Gastroesophageal sphincter (tissue), 4 donors: ENCODE results near the gene ZNF416. TPM values are rescaled to one million over a fixed set of nuclear protein-coding genes. Genes with fewer than 3 reads are reported as not detected.

Experiments used
- ATAC-seq: fragments of 150-250 bp; one replicate; pipeline ENCODE4 v1.9.1; 2016; ENCODE audit warnings: mild to moderate bottlenecking, moderate library complexity
- H3K27ac ChIP-seq, 4 donors: fragments of 200-600 bp; sonication (generic) in 3 of 4; 1 replicate in 3 of 4; 2 replicates in 1 of 4; pipeline ENCODE4 v1.5.1; 2016 to 2019
- H3K27me3 ChIP-seq: fragments of 200-600 bp; sonication (generic); one replicate; pipeline ENCODE4 v1.5.1; 2019
- H3K36me3 ChIP-seq, 2 donors: fragments of 200-600 bp; sonication (generic); one replicate each; pipeline ENCODE4 v1.5.1; 2019; ENCODE audit warnings: control low read depth in 1 of 2
- H3K4me1 ChIP-seq, 3 donors: fragments of 200-600 bp; sonication (generic); 1 replicate in 2 of 3; 2 replicates in 1 of 3; pipeline ENCODE4 v1.5.1; 2016 to 2019; ENCODE audit warnings: control low read depth in 2 of 3
- H3K4me3 ChIP-seq, 2 donors: fragments of 200-600 bp; sonication (generic); one replicate each; pipeline ENCODE4 v1.5.1; 2019; ENCODE audit warnings: mild to moderate bottlenecking in 1 of 2, moderate library complexity in 1 of 2
- H3K9me3 ChIP-seq, 3 donors: fragments of 200-600 bp; sonication (generic); one replicate each; pipeline ENCODE4 v1.5.1; 2017 to 2019; ENCODE audit warnings: control low read depth in 2 of 3
- CTCF ChIP-seq, 4 experiments: fragments of 200-600 bp in 2 of 4; fragments of 450-650 bp in 2 of 4; sonication (generic) in 1 of 4; IDR thresholded peaks; one replicate each; pipeline ENCODE4 v1.5.1; 2017 to 2019; ENCODE audit warnings: antibody characterized with exemption in 4 of 4, mild to moderate bottlenecking in 2 of 4, moderate library complexity in 2 of 4
- EP300 ChIP-seq: sonication (generic); formaldehyde crosslinking; IDR thresholded peaks from one replicate; pipeline ENCODE4 v1.6.1; 2017; ENCODE audit warnings: antibody characterized with exemption, mild to moderate bottlenecking
- POLR2A ChIP-seq, 2 donors: fragments of 450-650 bp; IDR thresholded peaks; one replicate each; pipeline ENCODE4 v1.6.1; 2017; ENCODE audit warnings: antibody characterized with exemption in 2 of 2, mild to moderate bottlenecking in 2 of 2, moderate library complexity in 1 of 2
- POLR2AphosphoS5 ChIP-seq: sonication (generic); formaldehyde crosslinking; IDR thresholded peaks from one replicate; pipeline ENCODE4 v1.6.1; 2017; ENCODE audit warnings: antibody characterized with exemption
- WGBS, 2 donors: methylation state at CpG; one replicate each; pipeline ENCODE4 v1.1.5; 2018; ENCODE audit warnings: low coverage in 1 of 2; 5-methylcytosine and 5-hydroxymethylcytosine counted together
- total RNA-seq, 4 donors: library from RNA; depleted of rRNA; stranded (reverse); fragments of >200 nt; gene quantifications; one replicate each; pipeline ENCODE4 v1.1.0, GENCODE V29; 2016

The ZNF416 gene
- total RNA-seq, 4 donors from 2014 or later: 4.0 to 6.1 (median 5.7) TPM

GRCh38 chr19:57611113-57611512 lies 32.4 kb upstream of the ZNF416 start:
- no peak for TF ChIP-seq POLR2AphosphoS5
- TF ChIP-seq CTCF (IDR thresholded peaks at IDR 0.05): no peak
- no peak for TF ChIP-seq POLR2A (IDR thresholded peaks at IDR 0.05)
- TF ChIP-seq EP300: no peak
- peaks cover 0 to 20% (median 4%) of the 10 kb centered on the region in 3 donors for H3K4me1 ChIP-seq
- H3K9me3 ChIP-seq: peaks cover 0 to 71% (median 0%) of the 10 kb centered on the region in 3 donors
- H3K27me3 ChIP-seq: no peaks in the 10 kb centered on the region
- H3K27ac ChIP-seq: no peak overlapping the region
- ATAC-seq: no peak
- peaks cover 0 to 33% of the 10 kb centered on the region in 2 donors for H3K36me3 ChIP-seq
- no peak overlapping the region for H3K4me3 ChIP-seq
- WGBS, 2 donors: 69 to 86% methylated on average over 4 of the region's 4 CpGs

- no peak for TF ChIP-seq POLR2A (IDR thresholded peaks at IDR 0.05)
- TF ChIP-seq EP300: no peak
- no peak for TF ChIP-seq POLR2AphosphoS5
- TF ChIP-seq CTCF (IDR thresholded peaks at IDR 0.05): no peak
- Histone ChIP-seq H3K4me1 (no peaks in the 10 kb centered on the region), H3K27me3 (no peaks in the 10 kb centered on the region), H3K36me3 (peaks cover 0 to 63% of the 10 kb centered on the region in 2 donors), H3K27ac (no peak overlapping the region), H3K9me3 (peaks cover 0 to 97% (median 0%) of the 10 kb centered on the region in 3 donors), H3K4me3 (no peak overlapping the region)
- no peak for ATAC-seq
- 88 to 98% methylated on average over 3 to 5 of the region's 5 CpGs for WGBS, 2 donors
Observed at GRCh38 chr19:57606931-57607330, 28.2 kb upstream of the ZNF416 start.

GRCh38 chr19:57599761-57600383 lies 21.2 kb upstream of the ZNF416 start, which contains the start of gene ZNF530:
Gene ZNF530, plus strand, starts transcription at chr19:57599885. Its CDS starts 4,461 bp downstream, at chr19:57604346.
- ATAC-seq: peak; percentile 97
- no peaks in the 10 kb centered on the region for H3K27me3 ChIP-seq
- no CpG with 5 or more reads among the region's 53 CpGs for WGBS, 2 donors
- TF ChIP-seq CTCF (IDR thresholded peaks at IDR 0.05) (peak in 1 of 4 experiments; percentile 23), POLR2A (IDR thresholded peaks at IDR 0.05) (no peak), POLR2AphosphoS5 (peak; percentile 89), EP300 (no peak)
- H3K4me1 ChIP-seq: peaks cover 2 to 21% (median 7%) of the 10 kb centered on the region in 3 donors
- peaks cover 0 to 35% (median 0%) of the 10 kb centered on the region in 3 donors for H3K9me3 ChIP-seq
- peaks cover 0 to 32% of the 10 kb centered on the region in 2 donors for H3K36me3 ChIP-seq
- H3K4me3 ChIP-seq: peak within 1 kb of the TSS; percentile 82 to 90
- peak within 1 kb of the TSS in 3 of 4 donors; percentile 9 to 69 (median 68) for H3K27ac ChIP-seq

- Histone ChIP-seq H3K4me1 (peaks cover 2 to 21% (median 7%) of the 10 kb centered on the region in 3 donors), H3K27me3 (no peaks in the 10 kb centered on the region), H3K9me3 (peaks cover 0 to 35% (median 0%) of the 10 kb centered on the region in 3 donors), H3K4me3 (peak overlapping the region; percentile 82 to 90), H3K27ac (peak overlapping the region in 3 of 4 donors; percentile 9 to 69 (median 68)), H3K36me3 (peaks cover 0 to 27% of the 10 kb centered on the region in 2 donors)
- no peak for TF ChIP-seq EP300
- no peak for TF ChIP-seq POLR2AphosphoS5
- TF ChIP-seq POLR2A (IDR thresholded peaks at IDR 0.05): no peak
- no peak for TF ChIP-seq CTCF (IDR thresholded peaks at IDR 0.05)
- WGBS, 2 donors: 45 to 67% methylated on average over 6 of the region's 8 CpGs
- no peak for ATAC-seq
Observed at GRCh38 chr19:57599377-57599760, 20.7 kb upstream of the ZNF416 start.

- peaks cover 0 to 20% (median 10%) of the 10 kb centered on the region in 3 donors for H3K4me1 ChIP-seq
- no peak for TF ChIP-seq CTCF (IDR thresholded peaks at IDR 0.05)
- TF ChIP-seq EP300: no peak
- TF ChIP-seq POLR2AphosphoS5: no peak
- no peak for TF ChIP-seq POLR2A (IDR thresholded peaks at IDR 0.05)
- no peak for ATAC-seq
- 100% methylated on average over 1 of the region's 1 CpG for WGBS, 2 donors
- H3K9me3 ChIP-seq: peaks cover 3 to 84% (median 4%) of the 10 kb centered on the region in 3 donors
- H3K27me3 ChIP-seq: no peaks in the 10 kb centered on the region
- H3K27ac ChIP-seq: no peak overlapping the region
- H3K4me3 ChIP-seq: no peak overlapping the region
- peaks cover 13 to 71% of the 10 kb centered on the region in 2 donors for H3K36me3 ChIP-seq
Observed at GRCh38 chr19:57587529-57587928, 8.8 kb upstream of the ZNF416 start.
